ENCODE data around the gene TBC1D24.

GRCh38 chr16:2500430-2500917, 25.5 kb downstream of the TBC1D24 start:
- TF ChIP-seq ZFP30 (CRISPR knock-in tag; IDR thresholded peaks at IDR 0.05), result no peak
- TF ChIP-seq PPARA (CRISPR knock-in tag; IDR thresholded peaks at IDR 0.05; ENCODE audit: borderline replicate concordance), result no peak
- no peak for TF ChIP-seq CREB5 (CRISPR knock-in tag; IDR thresholded peaks at IDR 0.05; ENCODE audit: low read depth)
- TF ChIP-seq ZNF8 (CRISPR knock-in tag; IDR thresholded peaks at IDR 0.05), result no peak

All from SK-N-SH treated with all-trans-retinoic acid at 6 μM for 48 hours (cell line).